Calu3 (cell line): ENCODE measurements around the gene HSD3B7. TPM values are rescaled to one million over a fixed set of nuclear protein-coding genes. Genes with fewer than 3 reads are reported as not detected.

Source experiments
- BruUV-seq: library from RNA; stranded (reverse); fragments of 400-500 nt; replicated peaks from 2 replicates; lab custom pipeline; 2021; lab: Mats Ljungman, UMichigan
- CTCF ChIA-PET: fragments of 300-600 bp; sonication (Branson Sonifier 250); formaldehyde crosslinking; loops from one replicate; lab custom pipeline; 2022; ENCODE audit warnings: antibody characterized with exemption; lab: Charles Lee
- DNase-seq: peaks from one replicate; pipeline ENCODE4 v3.0.0; 2022
- H3K27ac Mint-ChIP-seq: one replicate; pipeline ENCODE4 v1.8.0; 2022; ENCODE audit warnings: mixed read lengths; ENCODE audit not compliant: unreplicated experiment
- H3K27me3 Mint-ChIP-seq: one replicate; pipeline ENCODE4 v1.8.0; 2022; ENCODE audit warnings: mixed read lengths; ENCODE audit not compliant: unreplicated experiment
- H3K36me3 Mint-ChIP-seq: one replicate; pipeline ENCODE4 v1.8.0; 2022; ENCODE audit warnings: mild to moderate bottlenecking, moderate library complexity, mixed read lengths; ENCODE audit not compliant: insufficient read depth, unreplicated experiment
- H3K4me1 Mint-ChIP-seq: one replicate; pipeline ENCODE4 v1.8.0; 2022; ENCODE audit warnings: mild to moderate bottlenecking, low read depth, mixed read lengths; ENCODE audit not compliant: unreplicated experiment
- H3K4me3 Mint-ChIP-seq: one replicate; pipeline ENCODE4 v1.8.0; 2022; ENCODE audit warnings: mild to moderate bottlenecking, low read depth, moderate library complexity, mixed read lengths; ENCODE audit not compliant: unreplicated experiment
- H3K9me3 Mint-ChIP-seq: one replicate; pipeline ENCODE4 v1.8.0; 2022; ENCODE audit warnings: low read depth, mixed read lengths; ENCODE audit not compliant: unreplicated experiment
- intact Hi-C: fragments of 100-400 bp; cut with micrococcal nuclease; formaldehyde crosslinking; loops from one replicate; pipeline ENCODE4 v1.10.0; 2022; ENCODE audit not compliant: unreplicated experiment
- total RNA-seq: library from RNA; stranded (reverse); gene quantifications from 2 replicates; pipeline ENCODE4 v1.2.3, GENCODE V29; 2022
- TF ChIP-seq, protein P1 (sequence below): fragments of 200-600 bp; IDR thresholded peaks from one replicate; pipeline ENCODE4 v1.8.0; 2022; ENCODE audit warnings: antibody characterized with exemption; ENCODE audit not compliant: unreplicated experiment

HSD3B7 gene
- total RNA-seq, 1 experiment from 2014 or later = 25.3 TPM

DNA sequence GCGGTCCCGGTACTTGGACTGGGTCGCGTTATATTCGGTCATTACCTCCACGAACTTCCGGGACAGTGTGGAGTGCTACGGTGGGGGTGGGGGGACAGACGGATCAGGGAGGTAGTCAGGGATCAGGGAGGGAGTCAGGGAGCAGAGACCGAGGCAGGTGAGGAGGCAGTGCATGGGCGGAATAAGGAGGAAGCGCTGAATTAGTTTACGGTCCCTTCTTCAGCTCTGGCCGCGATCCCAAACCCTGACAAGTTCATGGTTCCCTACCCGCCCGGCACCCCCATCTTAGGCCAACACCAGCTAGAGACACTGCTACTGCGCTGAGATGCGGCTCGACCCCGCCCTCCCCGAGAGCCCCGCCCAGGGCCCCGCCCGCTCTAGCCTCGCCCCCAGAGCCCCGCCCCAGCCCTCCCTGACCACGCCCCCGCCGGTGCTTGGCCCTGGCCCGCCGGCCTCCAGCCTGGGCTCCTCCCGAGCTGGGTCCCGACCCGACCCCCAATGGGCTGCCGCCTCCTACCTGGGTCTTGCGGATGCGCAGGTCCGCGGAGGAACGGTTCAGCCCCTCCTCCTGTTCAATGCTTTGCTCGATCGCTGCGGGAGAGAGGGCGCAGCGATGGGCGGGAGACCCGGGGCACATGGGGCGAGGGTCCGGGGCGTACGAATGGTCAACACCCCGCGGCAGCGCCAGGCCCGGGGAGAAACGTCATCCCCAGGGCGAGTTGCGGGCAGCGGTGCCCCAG lies 12.1 kb downstream of the HSD3B7 start:
- CTCF ChIA-PET = interaction anchor here (0.7 to 1.0 kb wide), 3 partner anchors 11 to 147 kb away, joined by 3 to 4 read pairs (median 4); partner anchors contain the start of genes ZNF646 and ZNF668
- Mint-ChIP-seq H3K27ac (peak overlapping the region; percentile 11), H3K36me3 (peaks cover 16% of the 10 kb centered on the region), H3K9me3 (no peaks in the 10 kb centered on the region), H3K4me3 (peak overlapping the region; percentile 74), H3K27me3 (peaks cover 15% of the 10 kb centered on the region), H3K4me1 (peaks cover 20% of the 10 kb centered on the region)
- intact Hi-C loops = no loop called here
- TF ChIP-seq, protein P1, sequence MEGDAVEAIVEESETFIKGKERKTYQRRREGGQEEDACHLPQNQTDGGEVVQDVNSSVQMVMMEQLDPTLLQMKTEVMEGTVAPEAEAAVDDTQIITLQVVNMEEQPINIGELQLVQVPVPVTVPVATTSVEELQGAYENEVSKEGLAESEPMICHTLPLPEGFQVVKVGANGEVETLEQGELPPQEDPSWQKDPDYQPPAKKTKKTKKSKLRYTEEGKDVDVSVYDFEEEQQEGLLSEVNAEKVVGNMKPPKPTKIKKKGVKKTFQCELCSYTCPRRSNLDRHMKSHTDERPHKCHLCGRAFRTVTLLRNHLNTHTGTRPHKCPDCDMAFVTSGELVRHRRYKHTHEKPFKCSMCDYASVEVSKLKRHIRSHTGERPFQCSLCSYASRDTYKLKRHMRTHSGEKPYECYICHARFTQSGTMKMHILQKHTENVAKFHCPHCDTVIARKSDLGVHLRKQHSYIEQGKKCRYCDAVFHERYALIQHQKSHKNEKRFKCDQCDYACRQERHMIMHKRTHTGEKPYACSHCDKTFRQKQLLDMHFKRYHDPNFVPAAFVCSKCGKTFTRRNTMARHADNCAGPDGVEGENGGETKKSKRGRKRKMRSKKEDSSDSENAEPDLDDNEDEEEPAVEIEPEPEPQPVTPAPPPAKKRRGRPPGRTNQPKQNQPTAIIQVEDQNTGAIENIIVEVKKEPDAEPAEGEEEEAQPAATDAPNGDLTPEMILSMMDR = no peak
- BruUV-seq = no TSS peak
- peak; percentile 79 for DNase-seq

DNA sequence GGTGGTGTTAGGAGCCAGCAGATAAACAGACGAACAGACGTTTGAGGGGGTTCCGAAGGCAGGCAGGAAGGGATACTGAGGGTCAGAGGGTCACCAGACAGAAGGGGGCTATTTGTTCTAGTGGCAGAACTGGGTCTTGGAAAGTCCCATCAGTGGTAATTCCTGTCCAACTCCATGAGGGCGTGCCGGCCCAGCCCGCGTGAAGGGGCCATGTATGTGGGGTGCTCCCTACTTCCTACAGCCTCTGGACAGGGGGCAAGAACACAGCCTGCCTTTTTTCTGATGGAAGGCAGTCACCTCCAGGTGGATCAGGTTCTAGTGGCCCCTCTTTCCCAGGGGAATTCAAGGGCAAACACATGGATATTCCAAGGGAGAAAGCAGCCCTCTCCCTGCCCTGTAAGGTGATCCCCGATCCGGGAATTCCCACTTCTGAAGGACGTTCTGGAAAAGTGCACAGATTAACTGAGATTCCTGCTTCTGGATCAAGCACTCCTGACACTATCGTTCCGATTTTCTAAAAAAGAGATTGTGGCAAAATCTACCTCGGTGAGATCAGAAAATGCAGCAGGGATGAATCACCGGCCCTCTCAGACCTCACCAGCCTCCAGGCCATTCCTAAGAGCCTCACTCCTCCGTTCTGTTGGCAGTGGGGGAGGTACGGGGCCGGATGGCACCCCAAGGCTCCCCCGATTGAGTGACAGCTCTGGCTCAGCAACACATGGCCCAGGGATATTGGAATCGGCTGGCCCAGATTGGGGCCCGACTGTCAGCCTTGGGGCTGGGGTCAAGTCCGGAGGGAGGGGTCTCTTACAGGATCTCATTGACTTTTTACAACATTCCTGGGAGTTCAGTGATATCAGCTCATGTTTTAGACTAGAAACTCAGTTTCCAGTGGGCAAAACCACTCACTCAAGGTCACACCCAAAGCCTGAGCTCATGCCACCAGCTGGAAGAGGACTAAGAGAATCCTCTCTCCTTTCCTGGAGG lies 13.0 kb downstream of the HSD3B7 start:
- CTCF ChIA-PET = interaction anchor here (0.6 to 1.1 kb wide), 4 partner anchors 12 to 201 kb away, joined by 3 to 4 read pairs (median 3); partner anchors contain the start of genes HSD3B7, ZNF646 and ZNF668
- peaks cover 20% of the 10 kb centered on the region for H3K4me1 Mint-ChIP-seq
- no peak overlapping the region for H3K27ac Mint-ChIP-seq
- TF ChIP-seq, protein P1 = no peak
- peaks cover 16% of the 10 kb centered on the region for H3K36me3 Mint-ChIP-seq
- H3K9me3 Mint-ChIP-seq = no peaks in the 10 kb centered on the region
- H3K4me3 Mint-ChIP-seq = peak overlapping the region; percentile 74
- H3K27me3 Mint-ChIP-seq = peaks cover 23% of the 10 kb centered on the region
- BruUV-seq = no TSS peak
- intact Hi-C loops = no loop called here
- DNase-seq = peak; percentile 47

DNA sequence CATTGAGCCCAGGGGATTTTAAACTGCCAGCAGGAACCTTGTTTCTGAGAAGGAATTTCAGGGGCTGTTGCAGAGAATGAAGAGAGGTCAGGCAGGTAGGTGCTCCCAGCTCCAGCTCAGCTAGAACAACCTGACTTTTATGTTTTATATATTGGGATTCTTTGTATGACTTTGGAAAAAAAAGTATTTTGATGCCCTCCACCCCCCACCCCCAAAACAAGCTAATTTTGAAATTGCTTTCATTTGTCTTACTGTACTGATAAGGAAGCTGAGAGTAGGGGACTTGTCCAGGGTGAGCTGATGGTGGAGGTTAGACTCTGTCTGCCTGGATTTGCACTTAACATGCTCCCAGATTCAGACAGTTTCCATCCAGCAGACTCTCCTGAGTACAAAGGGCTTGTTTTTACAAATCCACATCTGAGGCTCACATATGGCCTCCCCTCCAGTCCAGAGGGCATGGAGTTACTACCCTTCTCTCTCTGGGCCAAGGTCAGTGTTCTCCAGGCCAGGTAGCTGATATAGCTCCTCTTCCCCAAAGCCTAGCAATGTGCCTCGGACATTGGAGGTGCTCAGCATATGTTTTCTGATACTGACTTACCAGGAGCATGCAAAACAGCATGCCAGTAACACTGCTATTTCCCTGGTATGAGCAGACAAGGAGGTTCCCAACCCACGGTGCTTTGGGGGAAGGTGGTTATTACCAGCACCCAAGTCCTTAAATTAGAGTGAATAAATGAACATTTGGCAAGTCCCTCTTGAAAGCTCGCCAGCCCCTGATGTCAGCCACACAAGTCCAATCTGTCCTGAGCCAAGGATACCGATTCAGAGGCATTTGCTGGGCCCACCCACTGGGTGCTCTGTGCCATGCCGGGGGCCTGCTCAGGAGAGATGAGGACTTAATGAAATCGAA lies 14.1 kb downstream of the HSD3B7 start:
- CTCF ChIA-PET = interaction anchor here (0.6 to 1.1 kb wide), 4 partner anchors 14 to 1220 kb away, joined by 3 read pairs; partner anchors contain the start of gene HSD3B7
- Mint-ChIP-seq H3K27me3 (peaks cover 34% of the 10 kb centered on the region), H3K4me3 (no peak overlapping the region), H3K4me1 (peaks cover 20% of the 10 kb centered on the region), H3K9me3 (no peaks in the 10 kb centered on the region), H3K36me3 (peaks cover 16% of the 10 kb centered on the region), H3K27ac (no peak overlapping the region)
- TF ChIP-seq, protein P1 = no peak
- BruUV-seq = no TSS peak
- no peak for DNase-seq
- intact Hi-C loops = no loop called here
